Loucy (cell line): ENCODE results near the gene NFKBIZ.

Experiments
- H2AFZ ChIP-seq: fragments of 200-600 bp; sonication (generic); 2 replicates; pipeline ENCODE4 v1.6.0; 2016; ENCODE audit warnings: antibody characterized with exemption, mild to moderate bottlenecking, low read length, moderate library complexity
- H3F3A ChIP-seq: fragments of 200-600 bp; 2 replicates; pipeline ENCODE4 v1.6.0; 2016; ENCODE audit warnings: antibody characterized with exemption, low read depth, mild to moderate bottlenecking
- H3K27me3 ChIP-seq: fragments of 200-600 bp; sonication (generic); 2 replicates; pipeline ENCODE4 v1.6.1; 2014; ENCODE audit warnings: low read length, mild to moderate bottlenecking; ENCODE audit not compliant: insufficient read depth, poor library complexity, severe bottlenecking
- H3K36me3 ChIP-seq: fragments of 200-600 bp; sonication (generic); 2 replicates; pipeline ENCODE4 v1.6.1; 2016; ENCODE audit warnings: low read length; ENCODE audit not compliant: insufficient read depth
- H3K4me1 ChIP-seq: fragments of 200-600 bp; sonication (generic); 2 replicates; pipeline ENCODE4 v1.5.1; 2014; ENCODE audit warnings: low read length, mild to moderate bottlenecking; ENCODE audit not compliant: insufficient read depth, poor library complexity, severe bottlenecking
- H3K4me2 ChIP-seq: fragments of 200-600 bp; sonication (generic); 2 replicates; pipeline ENCODE4 v1.6.0; 2014; ENCODE audit warnings: antibody characterized with exemption, low read length, low read depth, mild to moderate bottlenecking; ENCODE audit not compliant: poor library complexity, severe bottlenecking
- H3K4me3 ChIP-seq: fragments of 200-600 bp; sonication (generic); 2 replicates; pipeline ENCODE4 v1.5.1; 2014; ENCODE audit warnings: low read length, mild to moderate bottlenecking, mixed read lengths; ENCODE audit not compliant: poor library complexity, severe bottlenecking
- H3K79me2 ChIP-seq: fragments of 200-600 bp; sonication (generic); 2 replicates; pipeline ENCODE4 v1.6.1; 2014; ENCODE audit warnings: low read length; ENCODE audit not compliant: insufficient read depth
- H3K9ac ChIP-seq: fragments of 200-600 bp; sonication (generic); 2 replicates; pipeline ENCODE4 v1.6.0; 2014; ENCODE audit warnings: mild to moderate bottlenecking, low read depth, low read length, moderate library complexity; ENCODE audit not compliant: poor library complexity, severe bottlenecking
- H3K9me2 ChIP-seq: fragments of 200-600 bp; sonication (generic); replicated peaks from 2 replicates; pipeline ENCODE4 v1.6.1; 2016; ENCODE audit warnings: low read depth, low read length, mixed read lengths
- H3K9me3 ChIP-seq: fragments of 200-600 bp; sonication (generic); 2 replicates; pipeline ENCODE4 v1.6.1; 2014; ENCODE audit warnings: mild to moderate bottlenecking, antibody characterized with exemption, low read length, low read depth; ENCODE audit not compliant: insufficient read depth
- H4K20me1 ChIP-seq: fragments of 200-600 bp; sonication (generic); 2 replicates; pipeline ENCODE4 v1.6.0; 2014; ENCODE audit warnings: antibody characterized with exemption, low read length, mild to moderate bottlenecking; ENCODE audit not compliant: insufficient read depth, poor library complexity, severe bottlenecking
- CTCF ChIP-seq: fragments of 200-600 bp; sonication (generic); conservative IDR thresholded peaks from 2 replicates; pipeline ENCODE4 v1.5.1; 2014; ENCODE audit warnings: mild to moderate bottlenecking, antibody characterized with exemption, low read length
- EZH2phosphoT487 ChIP-seq: fragments of 200-600 bp; IDR thresholded peaks from 2 replicates; pipeline ENCODE4 v1.6.1; 2018; ENCODE audit warnings: antibody characterized with exemption, mild to moderate bottlenecking, moderate library complexity, borderline replicate concordance

The NFKBIZ gene

GRCh38 chr3:101819649-101820206 lies 29.6 kb upstream of the NFKBIZ start:
- Histone ChIP-seq H3K9me2 (no peaks in the 10 kb centered on the region), H3K9ac (no peak overlapping the region), H2AFZ (no peak overlapping the region), H3K4me2 (no peak overlapping the region), H3K4me1 (peaks cover 5% of the 10 kb centered on the region), H3F3A (no peaks in the 10 kb centered on the region), H3K79me2 (no peaks in the 10 kb centered on the region), H4K20me1 (no peaks in the 10 kb centered on the region), H3K4me3 (no peak overlapping the region), H3K27me3 (no peaks in the 10 kb centered on the region), H3K9me3 (no peaks in the 10 kb centered on the region), H3K36me3 (peaks cover 22% of the 10 kb centered on the region; the same call in 1 of the 2 replicates)
- TF ChIP-seq CTCF (no peak), EZH2phosphoT487 (no peak)

- H3K79me2 ChIP-seq: no peaks in the 10 kb centered on the region
- H3K4me2 ChIP-seq: no peak overlapping the region
- H3K9ac ChIP-seq: no peak overlapping the region
- no peaks in the 10 kb centered on the region for H3K9me3 ChIP-seq
- no peak overlapping the region for H2AFZ ChIP-seq
- no peak overlapping the region for H3K4me3 ChIP-seq
- H3K9me2 ChIP-seq: no peaks in the 10 kb centered on the region
- no peaks in the 10 kb centered on the region for H4K20me1 ChIP-seq
- H3F3A ChIP-seq: no peaks in the 10 kb centered on the region
- TF ChIP-seq CTCF: no peak
- no peak for TF ChIP-seq EZH2phosphoT487
- H3K36me3 ChIP-seq: peaks cover 22% of the 10 kb centered on the region; the same call in 1 of the 2 replicates
- peaks cover 13% of the 10 kb centered on the region for H3K4me1 ChIP-seq
- no peaks in the 10 kb centered on the region for H3K27me3 ChIP-seq
Measured at GRCh38 chr3:101821503-101821902, 27.8 kb upstream of the NFKBIZ start.

GRCh38 chr3:101823525-101823924 lies 25.8 kb upstream of the NFKBIZ start:
- Histone ChIP-seq H3K9me2 (no peaks in the 10 kb centered on the region), H3K36me3 (peaks cover 13% of the 10 kb centered on the region; the same call in 1 of the 2 replicates), H3K9ac (no peak overlapping the region), H3K9me3 (no peaks in the 10 kb centered on the region), H3K4me2 (no peak overlapping the region), H3K4me3 (no peak overlapping the region), H2AFZ (no peak overlapping the region), H3K79me2 (peaks cover 4% of the 10 kb centered on the region), H3K4me1 (peaks cover 20% of the 10 kb centered on the region), H3F3A (no peaks in the 10 kb centered on the region), H4K20me1 (no peaks in the 10 kb centered on the region), H3K27me3 (no peaks in the 10 kb centered on the region)
- no peak for TF ChIP-seq CTCF
- TF ChIP-seq EZH2phosphoT487: no peak
